K562 (cell line): ENCODE results near the gene RPS6KA4. TPM values are rescaled to one million over a fixed set of nuclear protein-coding genes. Genes with fewer than 3 reads are reported as not detected.

ENCODE experiments used
- CREB1 ChIP-seq, 2 experiments: sonication (generic) in 1 of 2; formaldehyde crosslinking in 1 of 2; IDR thresholded peaks; 2 replicates each; pipeline versions ENCODE4 v1.6.1 to v1.8.0; 2012 to 2022; ENCODE audit warnings: inconsistent platforms in 1 of 2, mild to moderate bottlenecking in 1 of 2, missing genetic modification reagents in 1 of 2, moderate library complexity in 1 of 2
- E2F3 ChIP-seq: fragments of 250-450 bp; sonication (Bioruptor Pico); IDR thresholded peaks from 2 replicates; pipeline ENCODE4 v1.4.0; 2020; ENCODE audit warnings: mild to moderate bottlenecking
- FOSL1 ChIP-seq: fragments of 200-800 bp; sonication (Bioruptor generic); conservative IDR thresholded peaks from 2 replicates; pipeline ENCODE4 v1.6.1; 2016; ENCODE audit warnings: missing genetic modification characterization, missing compliant biosample characterization
- HNRNPL ChIP-seq: fragments of 200-400 bp; formaldehyde crosslinking; IDR thresholded peaks from 2 replicates; pipeline ENCODE4 v1.6.1; 2017; ENCODE audit warnings: low read depth, mild to moderate bottlenecking, low read length
- KDM1A ChIP-seq, 2 experiments: fragments of 450-650 bp; IDR thresholded peaks; 2 replicates each; pipeline ENCODE4 v1.6.1; 2016; ENCODE audit warnings: mild to moderate bottlenecking in 2 of 2
- KDM2B ChIP-seq: fragments of 250-450 bp; sonication (Bioruptor Pico); IDR thresholded peaks from 2 replicates; pipeline ENCODE4 v1.8.0; 2021; ENCODE audit warnings: mild to moderate bottlenecking, moderate library complexity
- POLR3A ChIP-seq: IDR thresholded peaks from 2 replicates; pipeline ENCODE4 v1.6.1; 2011; ENCODE audit warnings: borderline replicate concordance, mild to moderate bottlenecking, moderate library complexity; ENCODE audit not compliant: insufficient read length, insufficient read depth; ENCODE audit errors: extremely low read depth
- SP1 ChIP-seq: sonication (generic); formaldehyde crosslinking; IDR thresholded peaks from 2 replicates; pipeline ENCODE4 v1.8.1; 2022; ENCODE audit warnings: mild to moderate bottlenecking, missing genetic modification reagents
- TFAM ChIP-seq: fragments of 250-450 bp; sonication (Bioruptor Pico); conservative IDR thresholded peaks from 2 replicates; pipeline ENCODE4 v1.5.0; 2021; ENCODE audit warnings: mild to moderate bottlenecking, moderate library complexity
- TGIF2 ChIP-seq: sonication (generic); formaldehyde crosslinking; IDR thresholded peaks from 2 replicates; pipeline ENCODE4 v1.8.1; 2022; ENCODE audit warnings: mild to moderate bottlenecking, missing genetic modification reagents, moderate library complexity
- THRAP3 ChIP-seq: fragments of 450-650 bp; IDR thresholded peaks from 2 replicates; pipeline ENCODE4 v1.6.1; 2016; ENCODE audit warnings: mild to moderate bottlenecking, inconsistent platforms, borderline replicate concordance
- ZBTB11 ChIP-seq, 3 experiments: fragments of 200-800 bp in 1 of 3; fragments of 250-450 bp in 1 of 3; fragments of 450-650 bp in 1 of 3; sonication (Bioruptor Pico) in 1 of 3; sonication (Bioruptor generic) in 1 of 3; formaldehyde crosslinking in 1 of 3; IDR thresholded peaks; 2 replicates each; pipeline versions ENCODE4 v1.6.1 to v1.8.0; 2016 to 2022; ENCODE audit warnings: mild to moderate bottlenecking in 2 of 3, missing genetic modification characterization in 2 of 3, missing compliant biosample characterization in 1 of 3, moderate library complexity in 1 of 3
- ZNF263 ChIP-seq: sonication (generic); formaldehyde crosslinking; IDR thresholded peaks from 2 replicates; pipeline ENCODE4 v1.8.0; 2022; ENCODE audit warnings: mild to moderate bottlenecking, missing genetic modification reagents, borderline replicate concordance
- ZNF274 ChIP-seq: IDR thresholded peaks from 2 replicates; pipeline ENCODE4 v1.6.1; 2011; ENCODE audit warnings: low read depth, mild to moderate bottlenecking, low read length, moderate library complexity, borderline replicate concordance
- ZNF280B ChIP-seq: fragments of 250-450 bp; sonication (Bioruptor Pico); IDR thresholded peaks from 2 replicates; pipeline ENCODE4 v1.5.1; 2021; ENCODE audit warnings: mild to moderate bottlenecking
- ZNF592 ChIP-seq: fragments of 450-650 bp; IDR thresholded peaks from 2 replicates; pipeline ENCODE4 v1.6.1; 2017; ENCODE audit warnings: antibody characterized with exemption, mild to moderate bottlenecking
- polyA plus RNA-seq, 8 experiments: library from polyadenylated mRNA; depleted of rRNA in 4 of 8; stranded (reverse) in 5 of 8; unstranded in 3 of 8; fragments of >200 nt; fragmentation: Nextera tagmentation in 2 of 8; fragmentation: Illumina TruSeq in 1 of 8; extraction: Ambion mirVana in 2 of 8; extraction: Trizol in 1 of 8; gene quantifications; 2 replicates each; pipeline versions ENCODE4 v1.2.1 to v1.2.3, GENCODE V29; 2011 to 2014; ENCODE audit warnings: inconsistent platforms in 1 of 8, missing spikeins in 1 of 8
- total RNA-seq, 7 experiments: library from RNA; depleted of rRNA in 6 of 7; stranded (reverse); fragments of >200 nt in 6 of 7; fragmentation: Illumina TruSeq in 2 of 7; extraction: Trizol in 2 of 7; gene quantifications; 2 replicates each; pipeline versions ENCODE4 v1.2.1 to v1.2.3, GENCODE V29; 2011 to 2021; ENCODE audit warnings: low replicate concordance in 1 of 7

Gene RPS6KA4
- total and polyA plus RNA-seq, 9 of the 15 experiments (the other 6 are each of a cell fraction or from before 2014, with no cell fraction given), result 0.15 to 23.8 (median 9.8) TPM

GRCh38 chr11:64318766-64319761 is 39.9 kb upstream of the RPS6KA4 start (continued):
- TF ChIP-seq TGIF2 (CRISPR knock-in tag), result peak; percentile 57; the same call in 1 of the 2 replicates
- 0 out of 2 replicates have a peak, but pooled peaks have one; percentile 24 for TF ChIP-seq SP1
- no peak for TF ChIP-seq POLR3A
- TF ChIP-seq ZNF280B (CRISPR knock-in tag), result no peak
- 0 out of 2 replicates have a peak, but pooled peaks have one; percentile 12 for TF ChIP-seq CREB1 (IDR thresholded peaks at IDR 0.05)
- TF ChIP-seq CREB1 (CRISPR knock-in tag; IDR thresholded peaks at IDR 0.05), result 0 out of 2 replicates have a peak, but pooled peaks have one; percentile 13
- no peak for TF ChIP-seq KDM2B
- TF ChIP-seq ZNF263 (CRISPR knock-in tag), result no peak
- TF ChIP-seq ZNF592, result 0 out of 2 replicates have a peak, but pooled peaks have one; percentile 38
- TF ChIP-seq TFAM, result no peak
- TF ChIP-seq THRAP3, result no peak
- peak; percentile 45 to 62; a peak in 3 of 4 replicates for TF ChIP-seq KDM1A (IDR thresholded peaks at IDR 0.05)
- 0 out of 2 replicates have a peak, but pooled peaks have one; percentile 23 for TF ChIP-seq E2F3
- no peak for TF ChIP-seq ZNF274
- no peak for TF ChIP-seq HNRNPL
- TF ChIP-seq ZBTB11 (CRISPR knock-in tag; IDR thresholded peaks at IDR 0.05), result no peak
- TF ChIP-seq FOSL1 (tag), result no peak
